ENCODE results near the gene SYT1. TPM values are rescaled to one million over a fixed set of nuclear protein-coding genes. Genes with fewer than 3 reads are reported as not detected.

The SYT1 gene
- total RNA-seq, 2 experiments from 2014 or later, result not detected

DNA sequence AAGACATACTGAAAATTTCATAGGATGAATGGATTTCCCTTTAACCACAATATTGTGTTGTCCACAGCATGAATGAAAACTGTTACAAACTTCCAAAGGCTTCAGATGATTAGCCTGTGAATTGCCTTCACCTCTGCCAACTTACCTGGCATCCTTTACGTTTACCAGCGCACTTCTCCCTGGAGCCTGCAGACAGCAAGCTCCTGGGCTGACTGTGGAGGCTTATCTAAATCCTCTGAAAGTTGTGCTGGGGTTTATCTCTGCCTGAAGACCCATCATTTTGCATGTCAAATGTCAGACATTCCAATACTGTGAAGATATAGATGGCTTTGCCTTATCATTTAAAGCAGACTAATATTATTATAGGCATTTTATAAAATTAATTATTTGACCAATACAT lies 403.0 kb downstream of the SYT1 start:
- Histone ChIP-seq H3K27ac (ENCODE audit: low read depth, low read length, poor library complexity, severe bottlenecking) (no peak overlapping the region), H4K20me1 (ENCODE audit: insufficient read depth, low read length) (no peaks in the 10 kb centered on the region), H3K79me2 (ENCODE audit: insufficient read depth, low read depth, low read length) (no peaks in the 10 kb centered on the region), H3K4me1 (ENCODE audit: insufficient read depth, low read length, poor library complexity, severe bottlenecking) (no peaks in the 10 kb centered on the region), H3K4me3 (ENCODE audit: low read depth, low read length, poor library complexity, severe bottlenecking) (no peak overlapping the region), H3K4me2 (ENCODE audit: low read length) (no peak overlapping the region), H3K36me3 (ENCODE audit: insufficient read depth, low read length) (no peaks in the 10 kb centered on the region), H3K9me3 (ENCODE audit: low read length) (no peaks in the 10 kb centered on the region), H3K9me2 (ENCODE audit: insufficient read depth, low read length) (no peaks in the 10 kb centered on the region), H2AFZ (ENCODE audit: low read length) (no peak overlapping the region)
- BruUV-seq (replicated peaks), result no TSS peak
- no peak for DNase-seq (ENCODE audit: low spot score)
- intact Hi-C loops (cut with micrococcal nuclease; ENCODE audit: unreplicated experiment), result no loop called here
- ChIA-PET POLR2A (no interaction called here), CTCF (ENCODE audit: unreplicated experiment) (no interaction called here)
- TF ChIP-seq EZH2phosphoT487 (IDR thresholded peaks at IDR 0.05; ENCODE audit: borderline replicate concordance, low read depth, low read length) (no peak), CTCF (conservative IDR thresholded peaks at IDR 0.05; ENCODE audit: low read length) (no peak)

DNA sequence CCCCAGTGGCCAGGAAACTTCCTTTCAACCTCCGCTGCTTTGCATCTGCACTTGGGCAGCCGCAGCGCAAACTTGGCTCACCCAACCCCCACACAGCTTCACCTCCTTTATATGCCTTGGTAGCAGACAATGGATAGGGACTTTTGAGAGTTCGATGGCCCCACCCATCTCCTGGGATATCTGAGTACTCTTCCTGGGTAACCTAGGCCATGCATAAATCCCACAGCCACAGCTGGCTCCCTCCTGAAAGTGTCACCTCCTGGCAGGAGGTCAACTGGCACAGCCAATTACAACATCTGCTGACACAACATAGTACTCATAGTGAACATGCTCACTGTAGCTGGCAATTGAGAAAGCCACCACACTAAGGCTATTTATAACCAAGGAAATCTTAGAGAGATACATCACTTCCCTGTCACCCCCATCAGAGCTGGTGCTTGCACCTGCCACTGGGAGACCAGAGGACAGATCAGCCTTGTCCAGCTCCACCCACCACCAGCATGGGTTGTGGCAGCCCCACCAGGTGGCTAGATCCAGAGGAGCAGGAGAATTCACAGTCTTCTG lies 410.0 kb downstream of the SYT1 start:
- no peaks in the 10 kb centered on the region for H3K9me3 ChIP-seq (ENCODE audit: low read length)
- H2AFZ ChIP-seq (ENCODE audit: low read length), result no peak overlapping the region
- H3K9me2 ChIP-seq (ENCODE audit: insufficient read depth, low read length), result no peaks in the 10 kb centered on the region
- no peaks in the 10 kb centered on the region for H3K79me2 ChIP-seq (ENCODE audit: insufficient read depth, low read depth, low read length)
- no peak for DNase-seq (ENCODE audit: low spot score)
- H3K4me2 ChIP-seq (ENCODE audit: low read length), result no peak overlapping the region
- no peak overlapping the region for H3K4me3 ChIP-seq (ENCODE audit: low read depth, low read length, poor library complexity, severe bottlenecking)
- H3K27ac ChIP-seq (ENCODE audit: low read depth, low read length, poor library complexity, severe bottlenecking), result no peak overlapping the region
- intact Hi-C loops (cut with micrococcal nuclease; ENCODE audit: unreplicated experiment), result no loop called here
- TF ChIP-seq EZH2phosphoT487 (IDR thresholded peaks at IDR 0.05; ENCODE audit: borderline replicate concordance, low read depth, low read length) (no peak), CTCF (conservative IDR thresholded peaks at IDR 0.05; ENCODE audit: low read length) (no peak)
- POLR2A ChIA-PET, result no interaction called here
- no peaks in the 10 kb centered on the region for H3K36me3 ChIP-seq (ENCODE audit: insufficient read depth, low read length)
- CTCF ChIA-PET (ENCODE audit: unreplicated experiment), result no interaction called here
- H3K4me1 ChIP-seq (ENCODE audit: insufficient read depth, low read length, poor library complexity, severe bottlenecking), result no peaks in the 10 kb centered on the region
- no peaks in the 10 kb centered on the region for H4K20me1 ChIP-seq (ENCODE audit: insufficient read depth, low read length)
- BruUV-seq (replicated peaks), result no TSS peak

- DNase-seq (ENCODE audit: low spot score), result no peak
- no peaks in the 10 kb centered on the region for H3K36me3 ChIP-seq (ENCODE audit: insufficient read depth, low read length)
- no peaks in the 10 kb centered on the region for H3K79me2 ChIP-seq (ENCODE audit: insufficient read depth, low read depth, low read length)
- no TSS peak for BruUV-seq (replicated peaks)
- no peaks in the 10 kb centered on the region for H3K4me1 ChIP-seq (ENCODE audit: insufficient read depth, low read length, poor library complexity, severe bottlenecking)
- H3K4me2 ChIP-seq (ENCODE audit: low read length), result no peak overlapping the region
- no peak overlapping the region for H3K27ac ChIP-seq (ENCODE audit: low read depth, low read length, poor library complexity, severe bottlenecking)
- no peak overlapping the region for H3K4me3 ChIP-seq (ENCODE audit: low read depth, low read length, poor library complexity, severe bottlenecking)
- no peaks in the 10 kb centered on the region for H4K20me1 ChIP-seq (ENCODE audit: insufficient read depth, low read length)
- POLR2A ChIA-PET, result interaction anchor here (1.4 kb wide), 1 partner anchor 14 kb away, joined by 3 read pairs; no protein-coding TSS in a partner anchor
- no peak overlapping the region for H2AFZ ChIP-seq (ENCODE audit: low read length)
- no peaks in the 10 kb centered on the region for H3K9me3 ChIP-seq (ENCODE audit: low read length)
- no peak for TF ChIP-seq CTCF (conservative IDR thresholded peaks at IDR 0.05; ENCODE audit: low read length)
- TF ChIP-seq EZH2phosphoT487 (IDR thresholded peaks at IDR 0.05; ENCODE audit: borderline replicate concordance, low read depth, low read length), result no peak
- intact Hi-C loops (cut with micrococcal nuclease; ENCODE audit: unreplicated experiment), result no loop called here
- CTCF ChIA-PET (ENCODE audit: unreplicated experiment), result no interaction called here
- H3K9me2 ChIP-seq (ENCODE audit: insufficient read depth, low read length), result no peaks in the 10 kb centered on the region
Observed at GRCh38 chr12:79275631-79276030, 411.1 kb downstream of the SYT1 start.

Measured in OCI-LY7 (cell line).